NB4 (cell line): Measurements from ENCODE around the gene CHD6.

Source experiments
- DNase-seq: peaks from one replicate; pipeline ENCODE4 v3.0.0; 2010; ENCODE audit warnings: low read depth
- H3K4me3 ChIP-seq: one replicate; pipeline ENCODE4 v1.5.1; 2011; ENCODE audit warnings: mild to moderate bottlenecking, low read depth, low read length, moderate library complexity
- MYC ChIP-seq: IDR thresholded peaks from 2 replicates; pipeline ENCODE4 v1.6.1; 2011; ENCODE audit warnings: low read depth, low read length
- POLR2A ChIP-seq: IDR thresholded peaks from 2 replicates; pipeline ENCODE4 v1.6.1; 2011; ENCODE audit warnings: mild to moderate bottlenecking; ENCODE audit not compliant: insufficient read length; ENCODE audit errors: extremely low read depth
- TF ChIP-seq, protein P1 (sequence below): IDR thresholded peaks from one replicate; pipeline ENCODE4 v1.5.1; 2012; ENCODE audit warnings: low read depth, low read length
- TF ChIP-seq, protein P2 (sequence below): IDR thresholded peaks from 2 replicates; pipeline ENCODE4 v1.6.1; 2011; ENCODE audit warnings: low read depth, low read length

The CHD6 gene

DNA sequence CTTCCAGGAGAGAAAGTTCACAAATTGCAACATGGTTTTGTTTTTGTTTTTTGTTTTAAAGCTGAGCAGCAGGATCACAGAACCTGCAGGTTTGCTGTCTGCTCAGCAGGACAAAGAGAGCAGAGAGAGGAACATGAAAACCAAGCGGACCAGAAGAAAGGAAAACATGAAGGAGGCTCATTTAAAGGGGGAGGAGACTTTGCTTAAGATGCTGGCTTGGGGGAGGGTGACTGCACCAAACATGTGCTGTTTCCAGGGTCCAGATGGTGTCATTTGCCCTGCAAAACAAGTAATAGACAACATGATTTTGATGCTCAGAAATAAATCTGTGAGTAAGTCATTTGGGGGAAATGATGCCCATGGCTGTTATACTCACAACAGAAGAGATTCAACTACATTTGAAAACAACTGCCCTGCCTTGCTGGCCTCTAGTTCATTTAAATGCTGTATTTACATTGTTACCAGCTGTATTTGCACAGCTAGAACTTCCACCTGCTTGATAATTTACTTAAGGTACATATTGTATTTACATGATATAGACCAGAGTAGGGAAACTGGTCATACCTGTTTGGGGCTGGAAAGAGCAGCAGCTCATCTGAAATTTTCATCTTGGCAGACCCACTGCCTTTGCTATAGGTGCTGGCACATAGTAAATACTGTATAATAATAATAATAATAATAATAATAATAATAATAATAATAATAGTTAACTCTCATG, 32.2 kb upstream of the CHD6 start:
- TF ChIP-seq, protein P1, sequence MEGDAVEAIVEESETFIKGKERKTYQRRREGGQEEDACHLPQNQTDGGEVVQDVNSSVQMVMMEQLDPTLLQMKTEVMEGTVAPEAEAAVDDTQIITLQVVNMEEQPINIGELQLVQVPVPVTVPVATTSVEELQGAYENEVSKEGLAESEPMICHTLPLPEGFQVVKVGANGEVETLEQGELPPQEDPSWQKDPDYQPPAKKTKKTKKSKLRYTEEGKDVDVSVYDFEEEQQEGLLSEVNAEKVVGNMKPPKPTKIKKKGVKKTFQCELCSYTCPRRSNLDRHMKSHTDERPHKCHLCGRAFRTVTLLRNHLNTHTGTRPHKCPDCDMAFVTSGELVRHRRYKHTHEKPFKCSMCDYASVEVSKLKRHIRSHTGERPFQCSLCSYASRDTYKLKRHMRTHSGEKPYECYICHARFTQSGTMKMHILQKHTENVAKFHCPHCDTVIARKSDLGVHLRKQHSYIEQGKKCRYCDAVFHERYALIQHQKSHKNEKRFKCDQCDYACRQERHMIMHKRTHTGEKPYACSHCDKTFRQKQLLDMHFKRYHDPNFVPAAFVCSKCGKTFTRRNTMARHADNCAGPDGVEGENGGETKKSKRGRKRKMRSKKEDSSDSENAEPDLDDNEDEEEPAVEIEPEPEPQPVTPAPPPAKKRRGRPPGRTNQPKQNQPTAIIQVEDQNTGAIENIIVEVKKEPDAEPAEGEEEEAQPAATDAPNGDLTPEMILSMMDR: no peak
- TF ChIP-seq, protein P2, sequence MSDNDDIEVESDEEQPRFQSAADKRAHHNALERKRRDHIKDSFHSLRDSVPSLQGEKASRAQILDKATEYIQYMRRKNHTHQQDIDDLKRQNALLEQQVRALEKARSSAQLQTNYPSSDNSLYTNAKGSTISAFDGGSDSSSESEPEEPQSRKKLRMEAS: no peak
- TF ChIP-seq MYC: no peak
- no peak for TF ChIP-seq POLR2A
- no peak overlapping the region for H3K4me3 ChIP-seq
- no peak for DNase-seq

DNA sequence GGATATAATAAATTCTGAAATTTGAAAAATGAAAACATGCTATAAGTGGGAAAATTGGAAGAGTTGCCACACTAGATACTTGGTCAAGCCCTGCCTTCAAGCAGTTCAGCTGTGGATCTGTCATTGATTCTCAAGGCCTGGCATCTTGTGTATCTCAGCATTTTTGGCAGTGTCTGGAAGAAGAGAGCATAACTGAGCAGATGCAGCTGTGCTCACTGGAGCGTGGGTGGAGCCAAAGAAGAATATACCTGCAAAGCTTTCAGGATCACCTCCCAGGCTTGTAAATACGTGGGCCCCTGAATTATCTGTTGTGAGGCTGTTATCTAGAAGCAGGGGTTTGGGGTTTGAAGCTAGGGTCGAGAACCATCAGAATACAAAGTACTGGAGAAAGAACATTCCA, 31.3 kb upstream of the CHD6 start:
- DNase-seq: no peak
- H3K4me3 ChIP-seq: no peak overlapping the region

DNA sequence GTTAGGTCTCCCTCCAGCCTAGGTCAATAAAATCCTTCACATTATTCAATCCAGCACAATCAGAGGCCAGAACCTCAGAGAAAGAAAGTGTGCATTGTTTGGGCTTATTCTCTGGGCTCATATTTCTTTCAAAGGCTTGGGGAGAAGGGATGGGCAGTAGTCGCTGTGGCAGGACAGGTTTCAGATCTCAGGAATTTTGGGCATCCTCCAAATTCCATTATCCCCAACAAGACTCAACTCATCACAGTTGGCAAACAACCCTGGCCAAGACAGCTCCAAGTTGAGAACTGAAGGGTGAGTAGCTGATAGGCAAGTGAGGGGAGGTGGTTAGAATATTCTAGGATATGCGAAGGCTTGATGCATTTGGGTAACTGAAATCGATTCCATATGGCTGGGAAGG, 27.2 kb upstream of the CHD6 start:
- no peak overlapping the region for H3K4me3 ChIP-seq
- TF ChIP-seq, protein P1: no peak
- TF ChIP-seq MYC (no peak), POLR2A (no peak)
- TF ChIP-seq, protein P2: no peak
- DNase-seq: no peak

More for the DNA sequence above, 31.3 kb upstream of the CHD6 start:
- TF ChIP-seq, protein P2: no peak
- TF ChIP-seq, protein P1: no peak
- TF ChIP-seq MYC: no peak
- TF ChIP-seq POLR2A: no peak

DNA sequence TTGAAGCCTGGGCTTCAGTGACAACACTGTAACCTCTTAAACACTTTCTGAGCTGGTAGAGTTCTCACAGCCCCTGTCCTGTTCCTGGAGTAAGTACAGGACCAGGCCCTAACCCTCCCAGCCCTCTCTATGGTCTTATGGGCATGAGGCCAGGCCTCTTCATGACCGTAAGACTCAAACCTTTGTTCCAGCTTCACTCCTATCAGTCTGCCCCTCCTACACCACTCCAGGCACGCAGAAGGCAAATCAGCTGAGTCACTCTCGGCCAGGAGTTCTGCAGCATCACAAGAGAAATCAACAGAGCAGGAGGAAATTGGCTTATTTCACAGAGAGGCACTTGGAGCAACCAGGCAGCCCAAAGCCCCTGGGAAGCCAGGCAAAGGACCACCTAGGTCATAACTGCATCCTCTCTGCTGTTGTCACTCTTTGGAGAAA, 25.3 kb upstream of the CHD6 start:
- TF ChIP-seq, protein P2: no peak
- TF ChIP-seq, protein P1: no peak
- TF ChIP-seq MYC (no peak), POLR2A (no peak)
- H3K4me3 ChIP-seq: no peak overlapping the region
- DNase-seq: peak; percentile 29

DNA sequence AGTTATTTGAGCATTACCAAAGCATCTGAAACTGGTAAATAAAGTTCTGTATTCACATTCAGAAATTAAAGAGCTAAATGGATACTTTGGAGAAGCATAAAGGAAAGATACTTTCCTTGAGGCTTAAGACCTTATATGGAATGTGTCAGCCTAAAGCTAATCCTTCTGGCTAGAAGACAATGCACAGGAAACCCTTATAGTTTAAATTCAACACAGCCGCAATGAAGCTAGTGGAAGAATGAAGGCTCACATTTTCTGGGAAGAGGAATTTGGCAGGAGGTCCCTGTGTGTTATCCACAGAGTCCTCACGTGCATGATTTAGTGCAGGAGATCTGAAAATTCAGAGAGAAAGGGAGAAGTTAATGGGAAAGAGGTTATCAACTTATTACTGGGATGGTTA, 21.5 kb upstream of the CHD6 start:
- DNase-seq: no peak
- TF ChIP-seq, protein P2: no peak
- no peak for TF ChIP-seq POLR2A
- no peak for TF ChIP-seq MYC
- TF ChIP-seq, protein P1: no peak
- H3K4me3 ChIP-seq: no peak overlapping the region
